Measurements from ENCODE around the gene TBC1D20. TPM values are rescaled to one million over a fixed set of nuclear protein-coding genes. Genes with fewer than 3 reads are reported as not detected.
"Not testable (repeated sequence)": the region's sequence is repeated elsewhere in the genome, so short reads cannot be mapped to it uniquely, and the experiment has no call there.

TBC1D20 gene
- total and polyA plus RNA-seq, 7 donors: 16.6 to 31.4 (median 28.3) TPM

DNA sequence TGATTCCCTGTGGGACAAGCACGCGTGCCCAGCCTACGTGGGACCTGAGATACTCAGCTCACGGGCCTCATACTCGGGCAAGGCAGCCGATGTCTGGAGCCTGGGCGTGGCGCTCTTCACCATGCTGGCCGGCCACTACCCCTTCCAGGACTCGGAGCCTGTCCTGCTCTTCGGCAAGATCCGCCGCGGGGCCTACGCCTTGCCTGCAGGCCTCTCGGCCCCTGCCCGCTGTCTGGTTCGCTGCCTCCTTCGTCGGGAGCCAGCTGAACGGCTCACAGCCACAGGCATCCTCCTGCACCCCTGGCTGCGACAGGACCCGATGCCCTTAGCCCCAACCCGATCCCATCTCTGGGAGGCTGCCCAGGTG is 66.1 kb downstream of the TBC1D20 start:
- 86 to 94% (median 88%) methylated on average over 22 to 24 of the region's 24 CpGs for WGBS, 3 donors
- no peaks in the 10 kb centered on the region for H3K4me1 ChIP-seq
- no peak overlapping the region for H3K4me3 ChIP-seq
- H3K9me3 ChIP-seq: no peaks in the 10 kb centered on the region
- H3K36me3 ChIP-seq (ENCODE audit: insufficient read depth in 1 of 2, low read depth in 1 of 2): peaks cover 0 to 12% of the 10 kb centered on the region in 2 donors
- no peak overlapping the region for H3K27ac ChIP-seq
- DNase-seq (no peak), ATAC-seq (no peak)
- intact Hi-C loops (cut with DNase I): loop anchor here in 1 of 2 donors (5.0 kb wide), 1 partner anchor 34 kb away; no protein-coding TSS in a partner anchor
- no peak for TF ChIP-seq CTCF (IDR thresholded peaks at IDR 0.05)
- no peaks in the 10 kb centered on the region for H3K27me3 ChIP-seq (ENCODE audit: insufficient read depth in 3 of 3, low read length in 2 of 3)

DNA sequence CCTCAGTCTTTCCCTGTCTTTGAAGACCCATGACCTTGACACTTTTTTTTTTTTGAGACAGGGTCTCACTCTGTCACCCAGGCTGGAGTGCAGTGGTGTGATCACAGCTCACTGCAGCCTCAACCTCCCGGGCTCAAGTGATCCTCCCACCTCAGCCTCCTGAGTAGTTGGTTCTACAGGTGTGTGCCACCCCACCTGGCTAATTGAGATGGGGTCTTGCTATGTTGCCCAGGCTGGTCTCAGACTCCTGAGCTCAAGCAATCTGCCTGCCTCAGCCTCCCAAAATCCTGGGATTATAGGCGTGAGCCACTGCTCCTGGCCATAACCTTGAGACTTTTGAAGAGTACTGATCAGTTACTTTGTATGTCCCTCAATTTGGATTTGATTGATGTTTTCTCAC is 69.0 kb downstream of the TBC1D20 start:
- H3K27me3 ChIP-seq (ENCODE audit: insufficient read depth in 3 of 3, low read length in 2 of 3); H3K4me1 ChIP-seq; DNase-seq; ATAC-seq; H3K9me3 ChIP-seq; H3K4me3 ChIP-seq; H3K27ac ChIP-seq; intact Hi-C loops (cut with DNase I): not testable (repeated sequence)
- peaks cover 0 to 12% of the 10 kb centered on the region in 2 donors for H3K36me3 ChIP-seq (ENCODE audit: insufficient read depth in 1 of 2, low read depth in 1 of 2)
- WGBS, 3 donors: 81 to 95% (median 85%) methylated on average over 2 of the region's 2 CpGs

GRCh38 chr20:391041-391711 is 71.2 kb downstream of the TBC1D20 start:
- DNase-seq: no peak
- Histone ChIP-seq H3K4me3 (no peak overlapping the region), H3K27ac (no peak overlapping the region), H3K4me1 (no peaks in the 10 kb centered on the region), H3K36me3 (ENCODE audit: insufficient read depth in 1 of 2, low read depth in 1 of 2) (peaks cover 0 to 12% of the 10 kb centered on the region in 2 donors), H3K9me3 (no peaks in the 10 kb centered on the region), H3K27me3 (ENCODE audit: insufficient read depth in 3 of 3, low read length in 2 of 3) (no peaks in the 10 kb centered on the region)
- intact Hi-C loops (cut with DNase I): no loop called here
- 88 to 90% (median 88%) methylated on average over 29 of the region's 29 CpGs for WGBS, 3 donors
- no peak for ATAC-seq
- TF ChIP-seq CTCF (IDR thresholded peaks at IDR 0.05): no peak

GRCh38 chr20:389220-389619 is 73.1 kb downstream of the TBC1D20 start:
- TF ChIP-seq CTCF (IDR thresholded peaks at IDR 0.05): no peak
- DNase-seq (no peak), ATAC-seq (no peak)
- no peak overlapping the region for H3K27ac ChIP-seq
- no peaks in the 10 kb centered on the region for H3K4me1 ChIP-seq
- no peaks in the 10 kb centered on the region for H3K27me3 ChIP-seq (ENCODE audit: insufficient read depth in 3 of 3, low read length in 2 of 3)
- no peaks in the 10 kb centered on the region for H3K9me3 ChIP-seq
- H3K36me3 ChIP-seq (ENCODE audit: insufficient read depth in 1 of 2, low read depth in 1 of 2): peaks cover 0 to 6% of the 10 kb centered on the region in 2 donors
- H3K4me3 ChIP-seq: no peak overlapping the region
- intact Hi-C loops (cut with DNase I): no loop called here
- 56 to 86% (median 62%) methylated on average over 6 of the region's 6 CpGs for WGBS, 3 donors

DNA sequence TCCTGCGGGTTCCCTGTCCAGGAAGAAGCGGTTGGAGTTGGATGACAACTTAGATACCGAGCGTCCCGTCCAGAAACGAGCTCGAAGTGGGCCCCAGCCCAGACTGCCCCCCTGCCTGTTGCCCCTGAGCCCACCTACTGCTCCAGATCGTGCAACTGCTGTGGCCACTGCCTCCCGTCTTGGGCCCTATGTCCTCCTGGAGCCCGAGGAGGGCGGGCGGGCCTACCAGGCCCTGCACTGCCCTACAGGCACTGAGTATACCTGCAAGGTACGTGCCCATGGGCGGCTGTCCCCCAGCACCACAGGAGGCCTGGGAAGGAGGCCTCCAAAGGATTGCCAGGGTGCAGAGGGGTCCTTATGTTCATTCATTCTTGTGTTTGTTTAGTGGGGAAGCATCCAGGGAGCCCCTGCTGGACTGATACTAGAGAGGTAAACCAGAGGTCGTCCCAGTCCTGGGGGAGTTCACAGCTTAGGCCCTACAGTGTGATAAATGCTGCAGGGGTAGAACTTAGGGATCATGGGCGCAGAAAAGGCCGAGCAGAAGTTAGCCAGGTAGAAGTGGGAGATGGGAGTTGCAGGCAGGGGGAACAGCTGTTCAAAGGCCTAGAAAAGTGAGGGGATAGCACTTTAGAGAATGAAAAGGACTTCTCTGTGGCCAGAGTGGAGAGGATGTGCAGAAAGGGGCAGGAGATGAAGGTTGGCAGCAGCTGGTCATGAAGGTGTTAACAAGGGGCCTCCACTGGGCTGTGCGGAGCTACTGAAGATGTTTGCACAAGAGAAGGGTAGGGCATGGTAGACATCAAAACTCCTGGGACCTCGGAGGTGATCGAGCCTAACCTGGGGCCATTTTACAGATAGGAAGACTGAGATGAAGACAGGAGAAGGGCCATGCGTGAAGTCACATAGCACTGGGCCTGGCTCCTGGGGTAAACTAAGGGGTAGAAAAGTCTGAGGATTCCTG is 74.0 kb downstream of the TBC1D20 start:
- intact Hi-C loops (cut with DNase I): no loop called here
- Histone ChIP-seq H3K4me3 (no peak overlapping the region), H3K36me3 (ENCODE audit: insufficient read depth in 1 of 2, low read depth in 1 of 2) (peaks cover 0 to 6% of the 10 kb centered on the region in 2 donors), H3K27ac (no peak overlapping the region), H3K4me1 (no peaks in the 10 kb centered on the region), H3K9me3 (no peaks in the 10 kb centered on the region), H3K27me3 (ENCODE audit: insufficient read depth in 3 of 3, low read length in 2 of 3) (no peaks in the 10 kb centered on the region)
- TF ChIP-seq CTCF (IDR thresholded peaks at IDR 0.05): no peak
- no peak for DNase-seq
- no peak for ATAC-seq
- WGBS, 3 donors: 82 to 90% (median 87%) methylated on average over 21 of the region's 21 CpGs
